Common myeloid progenitor, CD34-positive (primary cell): ENCODE data around the gene DCN.

Experiments
- CTCF ChIA-PET: fragments of 350-600 bp; sonication (Branson Sonifier 250); formaldehyde crosslinking; loops from one replicate; lab custom pipeline; 2021; ENCODE audit warnings: antibody characterized with exemption; lab: Charles Lee
- POLR2A ChIA-PET: fragments of 350-600 bp; sonication (Branson Sonifier 250); formaldehyde crosslinking; loops from one replicate; lab custom pipeline; 2021; ENCODE audit warnings: antibody characterized with exemption; lab: Charles Lee
- DNase-seq, 3 donors: peaks; one replicate each; pipeline versions ENCODE4 v3.0.0 to v3.0.0-alpha.2; 2013
- H3K27ac ChIP-seq, 2 experiments: 1 replicate in 1 of 2; 2 replicates in 1 of 2; pipeline ENCODE4 v1.7.0; 2013; ENCODE audit warnings: inconsistent platforms in 2 of 2, low read length in 2 of 2, mild to moderate bottlenecking in 2 of 2, low read depth in 1 of 2, moderate library complexity in 1 of 2; ENCODE audit not compliant: severe bottlenecking in 2 of 2, insufficient read depth in 1 of 2, poor library complexity in 1 of 2
- H3K27me3 ChIP-seq, 5 experiments: replicated peaks in 2 of 5; 1 replicate in 3 of 5; 2 replicates in 2 of 5; pipeline versions ENCODE4 v1.6.1 to v1.7.0; 2013; ENCODE audit warnings: low read length in 4 of 5, mild to moderate bottlenecking in 2 of 5, moderate library complexity in 2 of 5, inconsistent platforms in 1 of 5; ENCODE audit not compliant: insufficient read depth in 5 of 5, control insufficient read depth in 4 of 5
- H3K36me3 ChIP-seq, 4 experiments: 1 replicate in 2 of 4; 2 replicates in 2 of 4; pipeline versions ENCODE4 v1.6.1 to v1.7.0; 2013; ENCODE audit warnings: low read length in 3 of 4, control low read depth in 1 of 4, mild to moderate bottlenecking in 1 of 4; ENCODE audit not compliant: control insufficient read depth in 4 of 4, insufficient read depth in 4 of 4
- H3K4me1 ChIP-seq, 4 experiments: 1 replicate in 3 of 4; 2 replicates in 1 of 4; pipeline versions ENCODE4 v1.6.1 to v1.7.1; 2013; ENCODE audit warnings: low read length in 3 of 4, mild to moderate bottlenecking in 3 of 4, control low read depth in 1 of 4, inconsistent platforms in 1 of 4, moderate library complexity in 1 of 4; ENCODE audit not compliant: control insufficient read depth in 4 of 4, insufficient read depth in 4 of 4; ENCODE audit errors: control extremely low read depth in 1 of 4
- H3K4me3 ChIP-seq, 7 experiments: 1 replicate in 4 of 7; 2 replicates in 3 of 7; pipeline versions ENCODE4 v1.5.1 to v1.7.0; 2013; ENCODE audit warnings: mild to moderate bottlenecking in 7 of 7, low read length in 6 of 7, moderate library complexity in 6 of 7, inconsistent platforms in 2 of 7, low read depth in 2 of 7, control low read depth in 1 of 7; ENCODE audit not compliant: insufficient read depth in 4 of 7, control insufficient read depth in 1 of 7; ENCODE audit errors: extremely low read depth in 1 of 7
- H3K9me3 ChIP-seq, 5 experiments: 1 replicate in 4 of 5; 2 replicates in 1 of 5; pipeline versions ENCODE4 v1.6.1 to v1.7.1; 2013; ENCODE audit warnings: low read length in 4 of 5, mild to moderate bottlenecking in 2 of 5, inconsistent platforms in 1 of 5, low read depth in 1 of 5, moderate library complexity in 1 of 5; ENCODE audit not compliant: control insufficient read depth in 4 of 5, insufficient read depth in 2 of 5; ENCODE audit errors: control extremely low read depth in 1 of 5
- WGBS: methylation state at CpG from one replicate; pipeline ENCODE4 v1.1.5; 2013; ENCODE audit not compliant: insufficient coverage; 5-methylcytosine and 5-hydroxymethylcytosine counted together

Gene DCN

GRCh38 chr12:91205811-91206210 lies 23.2 kb upstream of the DCN start:
- no peak overlapping the region for H3K4me3 ChIP-seq
- no peaks in the 10 kb centered on the region for H3K36me3 ChIP-seq
- peak in 1 of 3 donors; percentile 18 for DNase-seq
- ChIA-PET POLR2A (no interaction called here), CTCF (no interaction called here)
- H3K4me1 ChIP-seq = no peaks in the 10 kb centered on the region
- WGBS = 100% methylated on average over 1 of the region's 1 CpG
- H3K9me3 ChIP-seq = no peaks in the 10 kb centered on the region
- H3K27me3 ChIP-seq = no peaks in the 10 kb centered on the region
- H3K27ac ChIP-seq = no peak overlapping the region

- POLR2A ChIA-PET = interaction anchor here (0.6 kb wide), 1 partner anchor 54 kb away, joined by 3 read pairs; no protein-coding TSS in a partner anchor
- no peaks in the 10 kb centered on the region for H3K27me3 ChIP-seq
- peaks cover 0 to 2% (median 0%) of the 10 kb centered on the region in 5 experiments for H3K9me3 ChIP-seq
- DNase-seq = no peak
- no CpG with 5 or more reads among the region's 4 CpGs for WGBS
- H3K4me3 ChIP-seq = no peak overlapping the region
- H3K36me3 ChIP-seq = no peaks in the 10 kb centered on the region
- no peak overlapping the region for H3K27ac ChIP-seq
- CTCF ChIA-PET = no interaction called here
- H3K4me1 ChIP-seq = no peaks in the 10 kb centered on the region
These were observed 21.8 kb upstream of the DCN start for GRCh38 chr12:91204421-91204820.

- DNase-seq = no peak
- CTCF ChIA-PET = no interaction called here
- WGBS = 80% methylated on average over 1 of the region's 3 CpGs
These were observed 21.0 kb upstream of the DCN start for GRCh38 chr12:91203610-91204009.

GRCh38 chr12:91202390-91202789 lies 19.8 kb upstream of the DCN start:
- Histone ChIP-seq H3K27ac (no peak overlapping the region), H3K4me3 (no peak overlapping the region), H3K9me3 (peaks cover 0 to 2% (median 0%) of the 10 kb centered on the region in 5 experiments), H3K27me3 (no peaks in the 10 kb centered on the region), H3K4me1 (no peaks in the 10 kb centered on the region), H3K36me3 (no peaks in the 10 kb centered on the region)
- DNase-seq = no peak
- ChIA-PET POLR2A (no interaction called here), CTCF (no interaction called here)
- WGBS = no CpG with 5 or more reads among the region's 1 CpG

More at GRCh38 chr12:91203610-91204009, 21.0 kb upstream of the DCN start:
- Histone ChIP-seq H3K36me3 (no peaks in the 10 kb centered on the region), H3K27me3 (no peaks in the 10 kb centered on the region), H3K4me3 (no peak overlapping the region), H3K9me3 (peaks cover 0 to 2% (median 0%) of the 10 kb centered on the region in 5 experiments), H3K4me1 (no peaks in the 10 kb centered on the region), H3K27ac (no peak overlapping the region)
- POLR2A ChIA-PET = interaction anchor here (0.6 kb wide), 1 partner anchor 53 kb away, joined by 3 read pairs; no protein-coding TSS in a partner anchor

- WGBS = no CpG with 5 or more reads among the region's 1 CpG
- POLR2A ChIA-PET = no interaction called here
- no peak overlapping the region for H3K4me3 ChIP-seq
- H3K36me3 ChIP-seq = no peaks in the 10 kb centered on the region
- CTCF ChIA-PET = interaction anchor here (0.7 kb wide), 2 partner anchors 11 to 238 kb away, joined by 3 to 5 read pairs; no protein-coding TSS in a partner anchor
- H3K27me3 ChIP-seq = no peaks in the 10 kb centered on the region
- H3K4me1 ChIP-seq = no peaks in the 10 kb centered on the region
- H3K9me3 ChIP-seq = peaks cover 0 to 4% (median 2%) of the 10 kb centered on the region in 5 experiments
- no peak overlapping the region for H3K27ac ChIP-seq
- no peak for DNase-seq
These were observed 13.8 kb upstream of the DCN start for GRCh38 chr12:91196436-91196835.

- no peaks in the 10 kb centered on the region for H3K27me3 ChIP-seq
- peaks cover 0 to 4% (median under 1%) of the 10 kb centered on the region in 5 experiments for H3K9me3 ChIP-seq
- no peak overlapping the region for H3K4me3 ChIP-seq
- DNase-seq = no peak
- no CpG with 5 or more reads among the region's 2 CpGs for WGBS
- ChIA-PET CTCF (no interaction called here), POLR2A (no interaction called here)
- peaks cover 0 to 2% (median 0%) of the 10 kb centered on the region in 4 experiments for H3K4me1 ChIP-seq
- H3K36me3 ChIP-seq = no peaks in the 10 kb centered on the region
- no peak overlapping the region for H3K27ac ChIP-seq
These were observed 11.9 kb upstream of the DCN start for GRCh38 chr12:91194500-91194899.

DNA sequence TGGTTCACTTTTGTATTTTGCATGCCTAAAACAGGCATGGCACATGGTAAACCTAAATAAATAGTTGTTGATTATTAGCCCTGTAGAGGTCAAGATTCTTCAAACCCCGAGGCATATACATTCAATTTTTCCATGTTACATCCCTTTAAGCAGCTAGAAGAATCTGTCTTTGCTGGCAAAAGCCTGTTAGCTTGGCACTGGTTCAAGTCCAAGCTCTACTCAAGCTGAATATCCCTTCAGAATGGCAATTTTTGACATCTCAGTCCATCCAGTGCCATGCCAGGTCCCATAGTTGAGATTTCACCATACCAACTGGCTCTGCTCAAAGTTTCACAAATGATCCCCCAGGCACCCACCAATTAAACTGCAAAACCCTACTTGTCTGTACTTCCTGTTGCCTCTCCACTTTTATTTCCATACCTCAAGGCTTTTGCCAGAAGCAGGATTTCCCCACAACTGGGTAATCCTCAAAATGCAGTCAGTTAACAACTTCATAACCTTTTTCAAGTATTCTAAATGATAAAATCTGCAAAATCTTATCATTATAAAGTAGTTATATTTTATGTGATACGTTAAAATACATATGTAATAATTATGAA lies 9.0 kb upstream of the DCN start:
- 100% methylated on average over 1 of the region's 2 CpGs for WGBS
- Histone ChIP-seq H3K9me3 (peaks cover 0 to 4% (median 0%) of the 10 kb centered on the region in 5 experiments), H3K27ac (no peak overlapping the region), H3K4me1 (peaks cover 0 to 3% (median 0%) of the 10 kb centered on the region in 4 experiments), H3K4me3 (no peak overlapping the region), H3K36me3 (no peaks in the 10 kb centered on the region), H3K27me3 (no peaks in the 10 kb centered on the region)
- CTCF ChIA-PET = no interaction called here
- POLR2A ChIA-PET = no interaction called here
- no peak for DNase-seq
